IMR-90 (cell line): ENCODE data around the gene RIC8B.

ENCODE experiments used
- POLR2A ChIP-seq: IDR thresholded peaks from 2 replicates; pipeline ENCODE4 v1.6.1; 2012; ENCODE audit warnings: mild to moderate bottlenecking, low read depth, low read length
- SMC3 ChIP-seq: fragments of 150-350 bp; IDR thresholded peaks from 2 replicates; pipeline ENCODE4 v1.6.1; 2016; ENCODE audit warnings: low read depth, mild to moderate bottlenecking, antibody characterized with exemption, low read length, moderate library complexity
- TF ChIP-seq, protein P1 (sequence below): conservative IDR thresholded peaks from 2 replicates; pipeline ENCODE4 v1.5.1; 2012; ENCODE audit warnings: mild to moderate bottlenecking, low read depth, low read length, improper control_type of control experiment
- TF ChIP-seq, protein P2 (sequence below): fragments of 150-350 bp; IDR thresholded peaks from 2 replicates; pipeline ENCODE4 v1.6.1; 2017; ENCODE audit warnings: mild to moderate bottlenecking, antibody characterized with exemption, low read length, low read depth

DNA sequence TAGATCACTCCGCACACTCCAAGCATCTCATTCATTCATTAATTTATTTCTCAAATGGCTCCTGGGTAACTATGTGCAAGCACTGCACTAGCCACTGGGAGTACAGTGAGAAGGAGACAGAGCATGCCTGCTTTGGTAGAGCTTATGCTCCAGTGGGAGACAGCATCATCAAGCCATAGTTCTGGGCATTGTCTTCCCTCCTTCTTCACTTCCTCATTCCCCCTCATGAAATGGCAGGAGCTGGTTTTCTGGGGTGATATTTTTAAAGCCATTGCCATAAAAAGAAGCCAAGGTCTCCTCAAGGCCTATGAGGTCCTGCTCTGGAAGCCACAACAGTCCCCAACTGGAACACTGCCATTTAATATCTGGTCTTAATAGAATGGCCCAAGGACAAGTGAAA is 20.2 kb upstream of the RIC8B start:
- TF ChIP-seq SMC3 (no peak), POLR2A (no peak)
- TF ChIP-seq, protein P1, sequence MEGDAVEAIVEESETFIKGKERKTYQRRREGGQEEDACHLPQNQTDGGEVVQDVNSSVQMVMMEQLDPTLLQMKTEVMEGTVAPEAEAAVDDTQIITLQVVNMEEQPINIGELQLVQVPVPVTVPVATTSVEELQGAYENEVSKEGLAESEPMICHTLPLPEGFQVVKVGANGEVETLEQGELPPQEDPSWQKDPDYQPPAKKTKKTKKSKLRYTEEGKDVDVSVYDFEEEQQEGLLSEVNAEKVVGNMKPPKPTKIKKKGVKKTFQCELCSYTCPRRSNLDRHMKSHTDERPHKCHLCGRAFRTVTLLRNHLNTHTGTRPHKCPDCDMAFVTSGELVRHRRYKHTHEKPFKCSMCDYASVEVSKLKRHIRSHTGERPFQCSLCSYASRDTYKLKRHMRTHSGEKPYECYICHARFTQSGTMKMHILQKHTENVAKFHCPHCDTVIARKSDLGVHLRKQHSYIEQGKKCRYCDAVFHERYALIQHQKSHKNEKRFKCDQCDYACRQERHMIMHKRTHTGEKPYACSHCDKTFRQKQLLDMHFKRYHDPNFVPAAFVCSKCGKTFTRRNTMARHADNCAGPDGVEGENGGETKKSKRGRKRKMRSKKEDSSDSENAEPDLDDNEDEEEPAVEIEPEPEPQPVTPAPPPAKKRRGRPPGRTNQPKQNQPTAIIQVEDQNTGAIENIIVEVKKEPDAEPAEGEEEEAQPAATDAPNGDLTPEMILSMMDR, result no peak
- TF ChIP-seq, protein P2, sequence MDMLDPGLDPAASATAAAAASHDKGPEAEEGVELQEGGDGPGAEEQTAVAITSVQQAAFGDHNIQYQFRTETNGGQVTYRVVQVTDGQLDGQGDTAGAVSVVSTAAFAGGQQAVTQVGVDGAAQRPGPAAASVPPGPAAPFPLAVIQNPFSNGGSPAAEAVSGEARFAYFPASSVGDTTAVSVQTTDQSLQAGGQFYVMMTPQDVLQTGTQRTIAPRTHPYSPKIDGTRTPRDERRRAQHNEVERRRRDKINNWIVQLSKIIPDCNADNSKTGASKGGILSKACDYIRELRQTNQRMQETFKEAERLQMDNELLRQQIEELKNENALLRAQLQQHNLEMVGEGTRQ, result no peak
